Peyer's patch (tissue), 4 donors: ENCODE results near the gene SYNPO.

Source experiments
- CTCF ChIP-seq, 6 experiments: fragments of 450-650 bp in 4 of 6; fragments of 200-600 bp in 2 of 6; sonication (generic) in 1 of 6; IDR thresholded peaks; one replicate each; pipeline ENCODE4 v1.5.1; 2017 to 2019; ENCODE audit warnings: antibody characterized with exemption in 6 of 6, mild to moderate bottlenecking in 3 of 6, moderate library complexity in 1 of 6
- POLR2A ChIP-seq, 2 donors: fragments of 450-650 bp; IDR thresholded peaks; one replicate each; pipeline ENCODE4 v1.5.1; 2017; ENCODE audit warnings: antibody characterized with exemption in 2 of 2, mild to moderate bottlenecking in 2 of 2, moderate library complexity in 2 of 2

GRCh38 chr5:150604894-150605440 lies 35.5 kb upstream of the SYNPO start:
- no peak for TF ChIP-seq CTCF (IDR thresholded peaks at IDR 0.05)
- no peak for TF ChIP-seq POLR2A (IDR thresholded peaks at IDR 0.05)
